NCI-H1417 treated with DMSO at 0.1 percent for 48 hours (cell line): Measurements from ENCODE around the gene CPED1.

Source experiments
- DNase-seq: peaks from one replicate; lab custom pipeline; 2025; lab: John Stamatoyannopoulos, UW

Gene CPED1

GRCh38 chr7:121323515-121324302 is 335.2 kb downstream of the CPED1 start:
- DNase-seq, result no peak

- DNase-seq, result no peak
Measured at GRCh38 chr7:121327671-121328070, 339.2 kb downstream of the CPED1 start.

DNA sequence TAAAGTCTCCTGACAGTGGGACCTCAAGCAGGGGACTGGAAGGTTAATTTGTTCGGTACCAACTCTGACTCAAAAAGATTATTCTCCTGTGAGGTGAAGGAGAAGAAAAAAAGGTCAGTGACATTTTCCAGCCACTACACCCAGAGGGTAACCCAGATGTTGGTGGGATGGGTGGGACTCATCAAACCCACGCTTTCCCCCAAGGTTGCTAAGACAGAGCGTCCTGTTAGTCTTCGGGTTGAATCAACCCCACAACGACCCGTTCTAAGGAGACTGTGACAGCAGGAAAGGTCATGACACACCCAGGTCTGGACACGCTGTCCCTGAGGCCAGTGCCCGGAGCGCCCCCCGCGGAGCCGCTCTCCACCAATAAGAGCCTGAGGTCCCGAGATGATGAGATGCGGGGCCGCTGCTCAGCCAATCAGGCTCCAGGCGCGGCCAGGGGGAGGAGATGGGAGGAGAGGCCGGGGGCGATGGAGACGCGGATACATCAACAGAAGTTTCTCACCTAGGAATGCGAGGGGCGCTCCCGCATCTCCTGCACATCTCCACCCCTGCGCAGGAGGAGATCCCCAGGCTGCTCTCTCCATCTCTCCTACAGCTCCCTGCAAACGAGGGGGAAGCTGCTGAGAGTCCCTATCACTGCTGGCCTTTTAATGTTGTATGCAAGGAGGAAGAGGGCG is 340.1 kb downstream of the CPED1 start, which contains the start of gene WNT16:
WNT16 (plus strand) TSS at position 493 of the 683 bp plus-strand sequence. CDS start 293 bp downstream, outside the sequence.
- DNase-seq, result no peak

DNA sequence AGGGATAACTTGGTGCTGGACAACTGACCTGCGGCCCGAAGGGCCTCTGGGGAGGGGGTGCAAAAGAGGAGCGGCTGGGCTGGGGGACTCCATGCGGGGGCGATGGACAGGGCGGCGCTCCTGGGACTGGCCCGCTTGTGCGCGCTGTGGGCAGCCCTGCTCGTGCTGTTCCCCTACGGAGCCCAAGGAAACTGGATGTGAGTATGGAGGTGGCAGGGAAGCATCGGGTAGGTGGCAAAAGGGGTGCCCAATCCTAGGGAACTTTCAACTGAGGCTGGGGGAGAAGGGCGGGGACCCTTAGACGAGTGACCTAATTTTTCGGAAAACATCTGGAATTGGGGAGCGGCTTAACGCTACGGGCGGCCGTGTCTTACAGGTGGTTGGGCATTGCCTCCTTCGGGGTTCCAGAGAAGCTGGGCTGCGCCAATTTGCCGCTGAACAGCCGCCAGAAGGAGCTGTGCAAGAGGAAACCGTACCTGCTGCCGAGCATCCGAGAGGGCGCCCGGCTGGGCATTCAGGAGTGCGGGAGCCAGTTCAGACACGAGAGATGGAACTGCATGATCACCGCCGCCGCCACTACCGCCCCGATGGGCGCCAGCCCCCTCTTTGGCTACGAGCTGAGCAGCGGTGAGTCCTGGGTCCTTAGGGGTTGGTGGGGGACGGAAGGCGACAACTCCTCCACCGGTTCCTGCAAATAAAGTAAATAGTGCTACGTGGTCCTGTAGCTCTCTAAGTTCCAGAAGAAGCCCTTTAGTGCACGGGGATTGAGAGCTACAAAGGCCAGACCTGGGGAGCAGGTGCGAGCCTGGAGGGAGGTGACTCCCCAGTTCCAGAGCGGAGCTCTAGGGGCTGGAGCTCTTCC is 340.9 kb downstream of the CPED1 start:
- DNase-seq, result no peak

- DNase-seq, result no peak
Measured at GRCh38 chr7:121330053-121330833, 341.7 kb downstream of the CPED1 start.

GRCh38 chr7:121331048-121331447 is 342.5 kb downstream of the CPED1 start:
- no peak for DNase-seq

- no peak for DNase-seq
Measured at GRCh38 chr7:121331574-121331973, 343.1 kb downstream of the CPED1 start.

- no peak for DNase-seq
Measured at GRCh38 chr7:121334376-121334775, 345.9 kb downstream of the CPED1 start.

DNA sequence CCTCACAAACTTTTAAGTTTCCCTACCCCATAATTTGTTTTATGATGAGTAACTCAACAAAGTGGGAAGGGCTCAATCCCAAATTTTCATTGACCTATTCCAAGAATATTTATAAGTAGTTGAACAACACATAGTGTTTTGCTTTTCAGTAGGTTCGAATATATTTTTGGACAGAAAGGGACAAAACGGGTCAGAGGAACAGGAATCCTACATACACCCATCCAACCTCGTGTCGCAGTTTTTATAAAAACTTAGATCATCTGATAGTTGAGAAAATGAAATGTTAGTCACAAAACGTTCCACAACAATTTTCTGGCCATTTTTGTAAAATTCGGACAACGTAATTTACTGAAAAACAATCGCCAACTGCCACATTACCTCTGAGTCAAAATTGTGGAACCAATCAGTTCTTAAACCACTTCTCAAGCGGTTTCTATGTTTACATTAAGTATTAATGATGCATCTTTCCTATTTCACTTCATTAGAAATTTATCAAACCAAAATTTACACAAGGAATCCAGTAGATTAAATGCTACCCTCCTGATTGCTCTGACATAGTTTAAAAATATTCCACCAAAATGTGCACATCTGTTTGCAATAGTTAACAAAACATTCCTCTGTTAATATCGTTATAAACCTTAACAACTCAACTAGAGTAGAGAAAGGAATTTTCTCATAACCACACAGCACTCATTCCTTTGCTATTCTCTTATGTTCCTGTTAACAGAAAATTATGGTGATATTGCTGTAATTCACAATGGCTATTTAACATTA is 346.6 kb downstream of the CPED1 start:
- DNase-seq, result no peak

DNA sequence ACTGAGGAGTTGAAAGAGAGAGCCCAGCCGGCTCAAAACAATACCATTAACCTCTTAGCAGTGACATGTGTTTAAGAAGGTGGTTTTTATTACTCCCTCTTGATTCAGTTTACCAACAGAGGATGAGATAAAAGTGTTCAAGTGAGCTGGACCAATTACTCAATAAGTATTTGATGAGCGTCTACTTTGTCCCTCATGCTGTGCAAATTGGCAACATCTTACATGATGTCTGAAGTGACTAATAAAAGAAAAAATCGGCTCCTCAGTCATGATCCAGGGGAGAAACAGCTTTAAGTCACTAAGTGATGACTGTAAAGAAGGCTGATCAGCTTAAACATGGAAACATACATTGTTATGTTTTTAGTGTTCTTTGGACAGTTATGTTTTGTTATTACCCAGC is 348.1 kb downstream of the CPED1 start:
- DNase-seq, result no peak

GRCh38 chr7:121337398-121337797 is 348.9 kb downstream of the CPED1 start:
- DNase-seq, result no peak

- DNase-seq, result no peak
Measured at GRCh38 chr7:121339082-121339481, 350.6 kb downstream of the CPED1 start.

DNA sequence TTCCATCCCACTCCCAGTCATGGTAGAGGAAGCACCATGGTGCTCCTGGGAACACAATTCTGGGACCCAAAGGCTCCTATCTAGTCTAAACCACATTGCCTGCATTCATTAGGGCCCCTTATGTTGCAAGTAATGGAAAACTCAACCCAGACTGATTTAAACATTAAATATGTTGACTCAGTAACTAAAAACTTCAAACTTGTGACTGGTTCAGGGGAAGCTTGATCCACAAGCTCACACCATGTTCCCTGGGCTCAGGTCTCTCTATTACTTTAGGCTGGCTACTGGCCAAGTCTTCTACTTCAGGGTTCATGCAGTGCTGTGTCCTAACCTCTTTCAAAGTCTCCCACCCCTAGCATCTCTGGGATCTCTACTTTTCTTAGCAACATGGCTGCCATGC is 353.4 kb downstream of the CPED1 start:
- no peak for DNase-seq

DNA sequence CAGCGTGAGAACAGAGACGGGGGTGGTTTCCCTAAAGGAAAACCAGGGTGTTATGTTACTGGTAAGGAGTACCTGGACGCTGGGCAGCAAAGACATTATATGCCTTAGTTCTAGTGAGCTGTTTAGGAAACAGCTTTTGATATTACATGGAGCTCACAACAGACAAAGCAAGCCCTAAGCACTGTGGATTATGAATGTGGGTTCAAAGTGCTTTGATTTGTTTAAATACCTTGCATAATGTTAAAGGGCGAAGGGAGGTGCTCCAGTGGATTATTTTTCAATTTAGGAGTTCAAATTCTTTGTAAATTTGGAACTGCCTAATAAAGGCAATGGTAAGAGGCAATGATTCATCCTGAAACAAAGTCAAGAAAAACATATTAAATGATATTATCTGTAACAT is 354.1 kb downstream of the CPED1 start:
- no peak for DNase-seq

DNA sequence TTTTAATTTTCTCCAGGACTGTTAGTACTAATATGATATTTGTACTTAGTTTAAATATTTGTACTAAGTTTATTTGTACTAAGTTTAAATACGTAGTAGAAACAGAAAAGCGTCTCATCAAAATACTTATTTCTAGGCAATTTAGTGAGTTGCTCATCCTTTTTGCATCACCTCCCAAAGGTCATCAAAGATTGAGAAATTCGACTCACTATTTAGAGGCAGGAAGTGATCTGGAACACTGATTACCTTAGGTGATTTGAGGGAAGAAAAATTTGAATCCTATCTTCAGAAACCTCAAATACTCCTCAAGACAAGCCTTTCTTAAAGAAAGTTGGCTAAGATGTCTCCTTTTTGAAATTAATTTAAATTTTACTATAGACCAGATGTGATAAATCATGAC is 354.8 kb downstream of the CPED1 start:
- no peak for DNase-seq

GRCh38 chr7:121344093-121344492 is 355.6 kb downstream of the CPED1 start:
- DNase-seq, result no peak

- no peak for DNase-seq
Measured at GRCh38 chr7:121344497-121344896, 356.0 kb downstream of the CPED1 start.
